Measurements from ENCODE around the gene TMEM132E.

The TMEM132E gene

DNA sequence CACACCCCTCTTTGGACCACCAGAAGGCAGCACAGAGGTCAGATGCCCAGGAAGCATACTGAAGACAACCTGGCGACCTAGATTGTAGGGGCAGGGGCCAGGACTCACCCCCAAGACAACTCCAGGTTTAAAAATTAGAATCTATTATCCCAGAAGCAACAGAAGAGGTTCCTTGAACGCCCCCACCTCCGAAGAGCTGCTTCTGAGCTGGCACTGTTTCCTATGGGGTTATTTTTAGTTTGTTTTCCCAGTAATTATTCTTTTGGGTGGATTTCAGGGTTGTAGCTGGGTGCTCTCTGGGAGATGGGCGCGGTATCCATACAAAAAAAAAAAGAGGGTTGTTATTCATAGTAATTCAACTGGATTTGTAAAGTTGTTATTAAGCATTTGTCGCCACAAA is 10.4 kb upstream of the TMEM132E start:
- DNase-seq (ENCODE audit: low read depth in 2 of 2), result no peak

DNA sequence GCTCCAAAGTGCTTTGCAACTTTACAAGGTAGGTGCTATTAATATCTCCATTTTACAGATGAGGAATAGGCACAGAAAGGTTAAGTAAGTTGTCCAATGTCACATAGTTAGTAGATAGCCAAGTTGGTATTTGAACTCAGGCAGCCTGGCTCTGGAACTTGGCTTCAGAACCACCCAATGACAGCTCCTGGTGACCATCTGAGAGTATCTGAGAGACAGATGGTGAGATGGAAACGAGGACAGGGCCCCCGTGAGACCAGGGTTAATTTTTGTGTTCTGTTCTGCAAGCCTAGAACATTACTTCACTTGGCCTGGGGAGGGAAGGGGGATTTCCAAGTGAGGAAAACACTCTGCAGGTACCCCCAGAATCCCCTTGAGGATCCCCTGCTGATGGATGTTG is 9.8 kb upstream of the TMEM132E start:
- no peak for DNase-seq (ENCODE audit: low read depth in 2 of 2)

DNA sequence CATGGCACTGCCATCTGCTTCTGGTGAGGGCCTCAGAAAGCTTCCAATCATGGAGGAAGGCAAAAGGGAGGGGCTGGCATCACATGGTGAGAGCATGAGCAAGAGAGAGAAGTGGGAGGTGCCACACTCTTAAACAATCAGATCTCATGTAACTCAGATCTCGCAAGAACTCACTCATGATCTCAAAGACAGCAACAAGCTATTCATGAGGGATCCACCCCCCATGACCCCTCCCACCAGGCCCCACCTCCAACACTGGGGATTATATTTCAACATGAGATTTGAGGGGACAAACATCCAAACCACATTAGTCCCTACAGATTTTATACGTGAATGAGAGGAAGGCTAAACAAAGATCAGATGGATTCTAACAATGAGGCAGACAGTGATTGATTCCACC is 8.9 kb upstream of the TMEM132E start:
- DNase-seq (ENCODE audit: low read depth in 2 of 2), result no peak

- no peak for DNase-seq (ENCODE audit: low read depth in 2 of 2)
Measured at GRCh38 chr17:34571428-34572130, 7.8 kb upstream of the TMEM132E start.

GRCh38 chr17:34572483-34572882 is 6.9 kb upstream of the TMEM132E start:
- DNase-seq (ENCODE audit: low read depth in 2 of 2), result no peak

DNA sequence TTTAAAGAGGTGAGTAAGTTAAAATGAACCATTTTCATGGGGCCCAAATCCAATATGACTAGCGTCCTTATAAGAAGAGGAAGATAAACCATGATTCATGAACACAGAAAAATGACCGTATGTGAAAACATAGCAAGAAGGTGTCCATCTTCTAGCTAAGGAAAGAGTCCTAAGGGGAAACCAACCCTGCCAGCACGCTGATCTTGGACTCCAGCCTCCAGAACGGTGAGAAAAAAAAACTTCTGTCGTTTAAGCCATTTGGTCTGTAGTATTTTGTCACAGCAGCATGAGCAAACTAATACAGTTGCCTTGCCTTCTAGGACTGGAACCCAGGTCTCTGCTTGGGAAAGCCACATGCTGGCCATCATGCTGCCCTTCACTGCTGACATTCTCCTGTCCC is 4.2 kb upstream of the TMEM132E start:
- no peak for DNase-seq (ENCODE audit: low read depth in 2 of 2)

GRCh38 chr17:34578016-34578415 is 1.4 kb upstream of the TMEM132E start:
- no peak for DNase-seq (ENCODE audit: low read depth in 2 of 2)

- no peak for DNase-seq (ENCODE audit: low read depth in 2 of 2)
Measured at GRCh38 chr17:34578656-34579016, 746 bp upstream of the TMEM132E start.

- no peak for DNase-seq (ENCODE audit: low read depth in 2 of 2)
Measured at GRCh38 chr17:34579979-34580684, 750 bp downstream of the TMEM132E start.

- DNase-seq (ENCODE audit: low read depth in 2 of 2), result no peak
Measured at GRCh38 chr17:34580685-34581445, 1.5 kb downstream of the TMEM132E start.

DNA sequence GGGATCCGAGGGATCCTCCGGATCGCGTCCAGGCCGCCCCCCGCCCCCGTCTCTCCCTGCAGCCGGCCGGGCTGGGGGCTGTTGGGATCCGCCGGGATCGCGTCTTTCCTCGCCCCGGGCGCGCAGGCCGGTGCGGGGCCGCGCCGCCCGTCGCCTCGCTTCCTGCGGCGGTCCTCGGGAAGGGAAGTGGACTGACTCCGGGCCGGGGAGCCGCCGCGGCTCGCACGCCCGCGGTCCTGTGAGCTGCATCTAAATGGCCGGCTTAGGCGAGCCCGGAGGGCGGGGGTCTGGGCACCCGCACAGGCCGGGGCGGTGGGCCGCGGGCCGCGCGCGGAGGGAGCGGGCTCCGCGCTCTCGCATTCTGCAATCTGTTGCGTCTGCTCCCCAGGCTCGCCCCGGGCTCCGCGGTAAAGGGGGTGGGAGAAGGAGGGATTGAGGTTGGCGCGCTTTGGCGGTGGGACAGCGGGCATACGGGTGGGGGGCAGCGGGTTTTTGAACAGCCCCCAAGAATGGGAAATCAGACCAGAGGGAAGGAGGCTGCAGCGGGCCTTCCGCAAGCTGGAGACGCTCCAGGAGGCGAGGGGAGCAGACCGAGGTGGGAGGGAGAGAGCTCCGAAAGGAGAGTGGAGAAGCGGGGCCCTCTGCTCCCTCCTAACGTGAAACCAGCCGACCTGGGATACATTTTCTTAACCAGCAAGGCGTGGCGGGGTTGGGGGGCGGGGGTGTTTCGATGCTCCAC is 2.2 kb downstream of the TMEM132E start:
- DNase-seq (ENCODE audit: low read depth in 2 of 2), result no peak

DNA sequence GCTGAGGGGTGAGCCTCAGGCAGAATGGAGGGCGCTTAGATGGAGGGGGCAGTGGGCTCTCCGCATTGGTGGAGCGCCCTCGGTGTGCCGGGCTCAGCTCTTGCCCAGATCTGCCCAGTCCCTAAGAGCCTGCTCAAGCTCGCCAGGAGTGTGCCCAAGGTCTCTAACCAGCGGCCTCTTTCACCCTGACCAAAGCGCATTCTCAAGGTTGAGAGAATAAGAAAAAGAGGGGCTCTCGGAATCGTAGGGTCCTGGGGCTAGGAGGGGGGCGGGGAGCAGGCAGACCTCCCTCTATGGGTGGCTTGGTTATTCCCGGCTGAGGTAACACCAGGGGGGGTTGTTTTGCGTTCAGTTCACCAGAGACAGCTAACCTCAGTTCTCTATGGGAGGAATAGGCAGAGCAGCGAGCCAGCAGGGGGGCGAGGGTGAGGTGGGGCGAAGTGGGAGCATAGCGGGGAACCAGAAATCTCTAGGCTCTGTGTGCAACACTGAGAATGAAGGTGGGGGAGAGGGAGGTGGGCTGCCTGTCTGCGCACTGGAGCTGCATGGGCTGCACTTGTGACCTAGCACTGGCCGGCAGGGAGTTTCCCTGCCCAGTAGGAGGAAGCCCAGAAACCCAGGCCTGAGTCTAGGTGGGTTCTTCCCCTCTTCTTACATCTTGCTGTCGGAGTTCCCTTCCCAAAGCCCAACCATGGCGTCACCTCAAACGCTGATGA is 3.0 kb downstream of the TMEM132E start:
- DNase-seq (ENCODE audit: low read depth in 2 of 2), result no peak

DNA sequence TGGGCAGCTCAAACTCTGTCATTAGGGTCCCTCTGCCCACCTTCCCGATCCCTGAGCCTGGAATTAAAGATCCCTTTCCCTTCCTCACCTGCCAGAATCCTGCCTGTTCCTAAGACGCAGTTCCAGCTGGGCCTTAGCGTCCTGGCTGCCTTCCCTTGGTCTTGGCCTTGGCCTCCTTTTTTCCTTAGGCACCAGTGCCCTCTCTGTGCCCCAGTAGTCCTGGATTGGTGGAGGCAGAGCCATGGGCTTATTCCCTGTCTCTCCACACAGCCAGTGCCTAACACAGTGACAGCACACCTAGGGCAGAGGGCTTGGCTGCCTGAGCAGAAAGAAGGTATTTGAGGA is 3.5 kb downstream of the TMEM132E start:
- no peak for DNase-seq (ENCODE audit: low read depth in 2 of 2)

- DNase-seq (ENCODE audit: low read depth in 2 of 2), result no peak
Measured at GRCh38 chr17:34584805-34585416, 5.5 kb downstream of the TMEM132E start.

GRCh38 chr17:34586346-34586846 is 7.0 kb downstream of the TMEM132E start:
- no peak for DNase-seq (ENCODE audit: low read depth in 2 of 2)

- DNase-seq (ENCODE audit: low read depth in 2 of 2), result no peak
Measured at GRCh38 chr17:34588266-34588665, 8.9 kb downstream of the TMEM132E start.

DNA sequence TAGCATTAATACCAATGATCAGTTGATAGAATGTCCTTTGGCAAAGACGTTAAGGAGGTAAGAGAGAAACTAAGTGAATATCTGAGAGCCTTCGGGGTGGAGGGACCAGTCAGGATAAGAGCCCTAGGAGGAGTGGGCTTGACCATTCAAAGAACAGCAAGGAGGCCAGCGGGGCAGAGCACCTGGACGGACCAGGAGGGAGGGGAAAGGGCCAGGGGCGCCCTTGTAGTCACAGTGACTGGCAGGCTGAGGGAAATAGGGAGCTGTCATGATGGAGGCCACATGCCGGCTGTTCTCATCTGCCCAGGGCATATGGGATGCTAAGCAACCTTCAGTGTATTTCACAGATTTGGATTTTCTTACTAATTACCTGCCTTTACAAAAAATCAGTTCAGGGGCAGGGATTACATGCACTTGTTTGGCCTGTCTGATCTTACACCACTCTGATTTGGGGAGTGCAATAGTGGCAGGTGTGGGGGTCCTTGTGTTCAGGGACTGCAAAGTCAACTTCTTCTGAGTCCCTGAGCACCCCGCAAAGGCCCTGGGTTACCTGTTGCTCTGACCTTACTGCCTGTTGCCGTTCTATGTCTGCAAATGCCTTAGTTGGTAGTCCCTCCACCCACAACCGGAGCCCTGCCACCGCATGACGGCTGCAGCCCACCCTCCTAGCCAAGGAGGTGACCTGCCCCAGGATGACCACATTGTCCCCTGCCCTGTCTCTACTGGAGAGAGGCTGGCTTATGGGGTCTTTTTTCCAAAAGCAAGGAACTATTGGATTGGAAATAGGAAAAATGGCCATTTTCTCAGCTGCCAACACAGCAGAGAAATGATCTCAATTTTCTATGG is 10.0 kb downstream of the TMEM132E start:
- DNase-seq (ENCODE audit: low read depth in 2 of 2), result no peak

DNA sequence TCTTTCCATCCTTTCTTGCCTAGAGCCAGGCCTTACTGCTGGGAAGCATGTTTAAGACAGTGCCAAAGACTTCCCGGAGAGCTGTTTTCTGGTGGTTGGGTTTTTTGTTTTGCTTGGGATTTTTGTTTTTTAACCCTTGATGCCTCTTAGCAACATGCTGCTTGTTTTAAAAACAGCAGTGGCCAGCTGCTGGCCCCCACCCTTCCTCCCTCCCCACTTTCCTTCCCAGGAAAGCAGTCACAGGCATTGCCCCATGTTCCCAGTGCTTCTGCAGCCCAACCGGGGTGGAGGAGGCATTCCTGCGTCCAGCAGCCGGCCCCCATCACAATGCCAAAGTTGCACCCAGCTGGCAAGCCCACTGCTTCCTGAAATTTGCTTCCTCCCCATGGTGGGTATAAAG is 12.6 kb downstream of the TMEM132E start:
- no peak for DNase-seq (ENCODE audit: low read depth in 2 of 2)

DNA sequence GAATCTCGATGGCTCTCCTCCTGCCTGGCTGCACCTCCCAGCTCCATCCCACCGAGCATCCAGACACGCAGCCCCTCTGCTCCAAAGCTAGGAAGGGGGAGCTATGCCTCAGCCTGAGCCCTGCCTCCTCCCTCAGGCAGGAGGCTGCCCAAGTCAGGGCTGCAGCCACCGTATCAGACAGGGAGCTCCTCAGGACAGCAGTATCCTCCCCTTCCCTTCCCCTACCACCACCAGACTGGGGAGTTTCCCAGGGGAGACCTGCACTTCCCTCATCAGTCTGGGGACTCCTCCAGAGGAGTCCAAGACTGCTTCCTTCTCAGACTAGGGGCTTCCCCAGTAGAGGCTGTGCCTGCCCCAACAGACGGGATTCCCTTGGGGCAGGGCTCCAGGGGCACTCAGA is 17.5 kb downstream of the TMEM132E start:
- no peak for DNase-seq (ENCODE audit: low read depth in 2 of 2)

GRCh38 chr17:34598161-34598776 is 18.9 kb downstream of the TMEM132E start:
- DNase-seq (ENCODE audit: low read depth in 2 of 2), result no peak

All from stimulated activated CD8-positive, alpha-beta memory T cell treated with anti-CD3 and anti-CD28 coated beads, Interleukin-7, amount 100 ng/mL, for 4 hours (primary cell).